Activated naive CD4-positive, alpha-beta T cell treated with anti-CD3 and anti-CD28 coated beads, Interleukin-2, amount 50 U/mL, for 72 hours (primary cell): ENCODE measurements around the gene CPEB4. TPM values are rescaled to one million over a fixed set of nuclear protein-coding genes. Genes with fewer than 3 reads are reported as not detected.

Source experiments
- ATAC-seq, 2 donors: fragments of 150-1000 bp; cut with Tn5 transposase; 2 replicates each; pipeline ENCODE4 v1.10.0; 2021; ENCODE audit warnings: mild to moderate bottlenecking in 2 of 2, moderate library complexity in 2 of 2
- DNase-seq, 2 donors: peaks; one replicate each; pipeline ENCODE4 v3.0.0; 2021 to 2022; ENCODE audit warnings: low spot score in 2 of 2
- H3K27ac Mint-ChIP-seq, 2 donors: one replicate each; pipeline ENCODE4 v1.8.0; 2022; ENCODE audit warnings: mild to moderate bottlenecking in 2 of 2, mixed read lengths in 2 of 2
- H3K36me3 Mint-ChIP-seq, 2 donors: one replicate each; pipeline ENCODE4 v1.8.0; 2022; ENCODE audit warnings: mixed read lengths in 2 of 2
- H3K9me3 Mint-ChIP-seq, 2 donors: one replicate each; pipeline ENCODE4 v1.8.0; 2022; ENCODE audit warnings: mixed read lengths in 2 of 2
- total RNA-seq, 2 donors: library from RNA; stranded (reverse); gene quantifications; one replicate each; pipeline ENCODE4 v1.2.3, GENCODE V29; 2022

Gene CPEB4
- total RNA-seq = 10 to 100 TPM; 11.8 to 25.0 TPM

GRCh38 chr5:173887610-173888472 lies at the start of gene CPEB4:
TSS of gene CPEB4 (plus strand) at chr5:173888349. CDS start at chr5:173889734, 1,385 bp downstream.
- DNase-seq (peak; percentile 92 to 98), ATAC-seq (peak; percentile 95 to 97)
- peak within 1 kb of the TSS; percentile 94 to 100 for H3K27ac Mint-ChIP-seq
- peaks cover 5 to 28% of the 10 kb centered on the region in 2 donors for H3K36me3 Mint-ChIP-seq
- peaks cover 17 to 34% of the 10 kb centered on the region in 2 donors for H3K9me3 Mint-ChIP-seq

GRCh38 chr5:173839117-173839713 lies 48.9 kb upstream of the CPEB4 start:
- Mint-ChIP-seq H3K27ac (no peak overlapping the region), H3K36me3 (no peaks in the 10 kb centered on the region), H3K9me3 (no peaks in the 10 kb centered on the region)
- DNase-seq (no peak), ATAC-seq (no peak)

- Mint-ChIP-seq H3K27ac (no peak overlapping the region), H3K36me3 (no peaks in the 10 kb centered on the region), H3K9me3 (no peaks in the 10 kb centered on the region)
- DNase-seq (no peak), ATAC-seq (no peak)
Observed at GRCh38 chr5:173840111-173840983, 47.8 kb upstream of the CPEB4 start.

- Mint-ChIP-seq H3K27ac (no peak overlapping the region), H3K9me3 (no peaks in the 10 kb centered on the region), H3K36me3 (no peaks in the 10 kb centered on the region)
- ATAC-seq (no peak), DNase-seq (no peak)
Observed at GRCh38 chr5:173841710-173842109, 46.4 kb upstream of the CPEB4 start.

GRCh38 chr5:173843794-173844193 lies 44.4 kb upstream of the CPEB4 start:
- no peak for ATAC-seq
- Mint-ChIP-seq H3K9me3 (peaks cover 0 to 10% of the 10 kb centered on the region in 2 donors), H3K36me3 (peaks cover 2 to 11% of the 10 kb centered on the region in 2 donors), H3K27ac (no peak overlapping the region)
- DNase-seq = no peak

- DNase-seq = no peak
- ATAC-seq = no peak
- peaks cover 4 to 12% of the 10 kb centered on the region in 2 donors for H3K36me3 Mint-ChIP-seq
- no peak overlapping the region for H3K27ac Mint-ChIP-seq
- H3K9me3 Mint-ChIP-seq = peaks cover 0 to 11% of the 10 kb centered on the region in 2 donors
Observed at GRCh38 chr5:173845321-173845720, 42.8 kb upstream of the CPEB4 start.

GRCh38 chr5:173846929-173847501 lies 41.1 kb upstream of the CPEB4 start:
- DNase-seq (no peak), ATAC-seq (no peak)
- H3K36me3 Mint-ChIP-seq = peaks cover 4 to 12% of the 10 kb centered on the region in 2 donors
- no peak overlapping the region for H3K27ac Mint-ChIP-seq
- H3K9me3 Mint-ChIP-seq = peaks cover 0 to 11% of the 10 kb centered on the region in 2 donors

GRCh38 chr5:173848986-173849596 lies 39.1 kb upstream of the CPEB4 start:
- Mint-ChIP-seq H3K27ac (no peak overlapping the region), H3K9me3 (peaks cover 0 to 11% of the 10 kb centered on the region in 2 donors), H3K36me3 (peaks cover 4 to 12% of the 10 kb centered on the region in 2 donors)
- DNase-seq (no peak), ATAC-seq (no peak)

GRCh38 chr5:173849908-173850307 lies 38.2 kb upstream of the CPEB4 start:
- ATAC-seq = no peak
- H3K36me3 Mint-ChIP-seq = peaks cover 4 to 12% of the 10 kb centered on the region in 2 donors
- H3K27ac Mint-ChIP-seq = no peak overlapping the region
- no peak for DNase-seq
- H3K9me3 Mint-ChIP-seq = peaks cover 0 to 11% of the 10 kb centered on the region in 2 donors

- no peak overlapping the region for H3K27ac Mint-ChIP-seq
- no peak for ATAC-seq
- peaks cover 4 to 12% of the 10 kb centered on the region in 2 donors for H3K36me3 Mint-ChIP-seq
- H3K9me3 Mint-ChIP-seq = peaks cover 0 to 15% of the 10 kb centered on the region in 2 donors
- no peak for DNase-seq
Observed at GRCh38 chr5:173850659-173851058, 37.5 kb upstream of the CPEB4 start.

- ATAC-seq = no peak
- peak overlapping the region in 1 of 2 donors; percentile 55 for H3K27ac Mint-ChIP-seq
- H3K9me3 Mint-ChIP-seq = peaks cover 0 to 15% of the 10 kb centered on the region in 2 donors
- DNase-seq = no peak
- H3K36me3 Mint-ChIP-seq = peaks cover 4 to 12% of the 10 kb centered on the region in 2 donors
Observed at GRCh38 chr5:173851595-173852243, 36.4 kb upstream of the CPEB4 start.

GRCh38 chr5:173852790-173853359 lies 35.3 kb upstream of the CPEB4 start:
- peaks cover 0 to 13% of the 10 kb centered on the region in 2 donors for H3K9me3 Mint-ChIP-seq
- no peak overlapping the region for H3K27ac Mint-ChIP-seq
- ATAC-seq = no peak
- H3K36me3 Mint-ChIP-seq = peaks cover 4 to 10% of the 10 kb centered on the region in 2 donors
- DNase-seq = no peak

- ATAC-seq = peak in 1 of 2 donors; percentile 52
- DNase-seq = no peak
Observed at GRCh38 chr5:173853370-173854131, 34.6 kb upstream of the CPEB4 start.

GRCh38 chr5:173855162-173855994 lies 32.8 kb upstream of the CPEB4 start:
- H3K9me3 Mint-ChIP-seq = peaks cover 0 to 4% of the 10 kb centered on the region in 2 donors
- ATAC-seq = no peak

More at GRCh38 chr5:173853370-173854131, 34.6 kb upstream of the CPEB4 start:
- H3K9me3 Mint-ChIP-seq = peaks cover 0 to 7% of the 10 kb centered on the region in 2 donors
- no peak overlapping the region for H3K27ac Mint-ChIP-seq
- peaks cover 4% of the 10 kb centered on the region in 2 donors for H3K36me3 Mint-ChIP-seq

More at GRCh38 chr5:173855162-173855994, 32.8 kb upstream of the CPEB4 start:
- H3K36me3 Mint-ChIP-seq = no peaks in the 10 kb centered on the region
- H3K27ac Mint-ChIP-seq = peak overlapping the region in 1 of 2 donors; percentile 14
- no peak for DNase-seq
